MM.1S (cell line): ENCODE measurements around the gene OR2T27.

Source experiments
- DNase-seq: peaks from one replicate; pipeline ENCODE4 v3.0.0-alpha.2; 2015
- H2AFZ ChIP-seq: fragments of 300-600 bp; sonication (generic); 2 replicates; pipeline ENCODE4 v1.6.0; 2016; ENCODE audit warnings: antibody characterized with exemption, low read length
- H3F3A ChIP-seq: fragments of 300-600 bp; sonication (generic); 2 replicates; pipeline ENCODE4 v1.6.1; 2016; ENCODE audit warnings: mild to moderate bottlenecking, antibody characterized with exemption, low read length, moderate library complexity, mixed read lengths; ENCODE audit not compliant: insufficient read depth
- H3K27ac ChIP-seq: fragments of 300-600 bp; sonication (generic); 2 replicates; pipeline ENCODE4 v1.5.1; 2016; ENCODE audit warnings: mild to moderate bottlenecking, low read length
- H3K27me3 ChIP-seq: fragments of 300-600 bp; sonication (generic); replicated peaks from 2 replicates; pipeline ENCODE4 v1.6.0; 2016; ENCODE audit warnings: low read length; ENCODE audit not compliant: insufficient read depth
- H3K36me3 ChIP-seq: fragments of 300-600 bp; sonication (generic); replicated peaks from 2 replicates; pipeline ENCODE4 v1.6.1; 2016; ENCODE audit warnings: mild to moderate bottlenecking, low read length, mixed read lengths; ENCODE audit not compliant: insufficient read depth
- H3K4me1 ChIP-seq: fragments of 300-600 bp; sonication (generic); 2 replicates; pipeline ENCODE4 v1.6.1; 2016; ENCODE audit warnings: low read length, mixed read lengths
- H3K4me2 ChIP-seq: fragments of 300-600 bp; sonication (generic); 2 replicates; pipeline ENCODE4 v1.6.0; 2016; ENCODE audit warnings: low read depth, low read length
- H3K4me3 ChIP-seq: fragments of 300-600 bp; sonication (generic); 2 replicates; pipeline ENCODE4 v1.5.1; 2016; ENCODE audit warnings: low read length, mixed read lengths
- H3K79me2 ChIP-seq: fragments of 300-600 bp; sonication (generic); 2 replicates; pipeline ENCODE4 v1.6.1; 2016; ENCODE audit warnings: mixed run types, low read length, mixed read lengths
- H3K9ac ChIP-seq: fragments of 300-600 bp; sonication (generic); 2 replicates; pipeline ENCODE4 v1.6.1; 2016; ENCODE audit warnings: low read length, mixed read lengths
- H3K9me2 ChIP-seq: fragments of 300-600 bp; sonication (generic); replicated peaks from 2 replicates; pipeline ENCODE4 v1.6.1; 2016; ENCODE audit warnings: mild to moderate bottlenecking, low read length, mixed read lengths; ENCODE audit not compliant: insufficient read depth
- H3K9me3 ChIP-seq: fragments of 300-600 bp; sonication (generic); replicated peaks from 2 replicates; pipeline ENCODE4 v1.6.1; 2016; ENCODE audit warnings: mild to moderate bottlenecking, low read length, mixed read lengths; ENCODE audit not compliant: insufficient read depth
- H4K20me1 ChIP-seq: fragments of 300-600 bp; sonication (generic); 2 replicates; pipeline ENCODE4 v1.6.1; 2016; ENCODE audit warnings: mild to moderate bottlenecking, low read length, moderate library complexity, mixed read lengths; ENCODE audit not compliant: insufficient read depth
- EZH2 ChIP-seq: fragments of 300-600 bp; sonication (generic); optimal IDR thresholded peaks from 2 replicates; pipeline ENCODE3; 2017; ENCODE audit warnings: low read depth, mild to moderate bottlenecking, antibody characterized with exemption, low read length, mixed read lengths
- EZH2phosphoT487 ChIP-seq: fragments of 300-600 bp; sonication (generic); IDR thresholded peaks from 2 replicates; pipeline ENCODE4 v1.6.1; 2018; ENCODE audit warnings: antibody characterized with exemption, low read length
- TF ChIP-seq, protein P1 (sequence below): fragments of 300-600 bp; sonication (generic); IDR thresholded peaks from 2 replicates; pipeline ENCODE4 v1.5.1; 2016; ENCODE audit warnings: antibody characterized with exemption, low read length, mixed read lengths

The OR2T27 gene

GRCh38 chr1:248699099-248699498 is 43.8 kb upstream of the OR2T27 start:
- Histone ChIP-seq H3K36me3 (no peaks in the 10 kb centered on the region), H4K20me1 (no peaks in the 10 kb centered on the region), H3K4me1 (no peaks in the 10 kb centered on the region), H3K27me3 (no peaks in the 10 kb centered on the region), H3K27ac (no peak overlapping the region), H3K9me2 (no peaks in the 10 kb centered on the region), H3K4me2 (no peak overlapping the region), H3K79me2 (no peaks in the 10 kb centered on the region), H3F3A (no peaks in the 10 kb centered on the region), H3K9ac (no peak overlapping the region), H2AFZ (no peak overlapping the region), H3K4me3 (no peak overlapping the region), H3K9me3 (no peaks in the 10 kb centered on the region)
- no peak for DNase-seq
- TF ChIP-seq, protein P1, sequence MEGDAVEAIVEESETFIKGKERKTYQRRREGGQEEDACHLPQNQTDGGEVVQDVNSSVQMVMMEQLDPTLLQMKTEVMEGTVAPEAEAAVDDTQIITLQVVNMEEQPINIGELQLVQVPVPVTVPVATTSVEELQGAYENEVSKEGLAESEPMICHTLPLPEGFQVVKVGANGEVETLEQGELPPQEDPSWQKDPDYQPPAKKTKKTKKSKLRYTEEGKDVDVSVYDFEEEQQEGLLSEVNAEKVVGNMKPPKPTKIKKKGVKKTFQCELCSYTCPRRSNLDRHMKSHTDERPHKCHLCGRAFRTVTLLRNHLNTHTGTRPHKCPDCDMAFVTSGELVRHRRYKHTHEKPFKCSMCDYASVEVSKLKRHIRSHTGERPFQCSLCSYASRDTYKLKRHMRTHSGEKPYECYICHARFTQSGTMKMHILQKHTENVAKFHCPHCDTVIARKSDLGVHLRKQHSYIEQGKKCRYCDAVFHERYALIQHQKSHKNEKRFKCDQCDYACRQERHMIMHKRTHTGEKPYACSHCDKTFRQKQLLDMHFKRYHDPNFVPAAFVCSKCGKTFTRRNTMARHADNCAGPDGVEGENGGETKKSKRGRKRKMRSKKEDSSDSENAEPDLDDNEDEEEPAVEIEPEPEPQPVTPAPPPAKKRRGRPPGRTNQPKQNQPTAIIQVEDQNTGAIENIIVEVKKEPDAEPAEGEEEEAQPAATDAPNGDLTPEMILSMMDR: no peak
- TF ChIP-seq EZH2 (no peak), EZH2phosphoT487 (no peak)

- Histone ChIP-seq H2AFZ (no peak overlapping the region), H3K9me3 (no peaks in the 10 kb centered on the region), H3K27ac (no peak overlapping the region), H3K27me3 (no peaks in the 10 kb centered on the region), H3K4me1 (no peaks in the 10 kb centered on the region), H3K36me3 (no peaks in the 10 kb centered on the region), H3K9ac (no peak overlapping the region), H3F3A (no peaks in the 10 kb centered on the region), H3K9me2 (no peaks in the 10 kb centered on the region), H3K79me2 (no peaks in the 10 kb centered on the region), H3K4me2 (no peak overlapping the region), H3K4me3 (no peak overlapping the region), H4K20me1 (no peaks in the 10 kb centered on the region)
- no peak for DNase-seq
- TF ChIP-seq, protein P1: no peak
- TF ChIP-seq EZH2 (no peak), EZH2phosphoT487 (no peak)
These were observed 42.6 kb upstream of the OR2T27 start for GRCh38 chr1:248697907-248698306.

DNA sequence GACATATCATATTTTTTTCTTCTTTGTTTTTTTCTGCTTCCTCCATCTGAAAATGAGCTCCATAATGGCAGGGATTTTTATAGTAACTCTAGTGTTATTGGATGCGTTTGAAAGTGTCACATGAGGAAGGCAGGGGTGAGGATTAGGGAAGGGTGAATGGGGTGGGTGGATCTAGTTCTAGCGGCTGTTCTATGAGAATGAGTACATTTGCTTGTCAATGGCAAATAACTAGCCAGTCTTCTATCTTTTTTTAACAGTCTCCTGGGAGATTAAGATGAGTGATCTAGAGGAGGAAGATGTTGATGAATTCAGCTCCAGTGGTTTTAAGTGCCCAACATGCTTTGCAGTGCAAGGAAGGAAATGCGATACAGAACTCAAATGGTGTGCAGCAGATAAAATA is 41.4 kb upstream of the OR2T27 start:
- Histone ChIP-seq H3F3A (no peaks in the 10 kb centered on the region), H3K9ac (no peak overlapping the region), H3K36me3 (no peaks in the 10 kb centered on the region), H3K27ac (no peak overlapping the region), H3K27me3 (no peaks in the 10 kb centered on the region), H3K9me3 (no peaks in the 10 kb centered on the region), H3K9me2 (no peaks in the 10 kb centered on the region), H3K4me3 (no peak overlapping the region), H3K4me1 (no peaks in the 10 kb centered on the region), H3K79me2 (no peaks in the 10 kb centered on the region), H2AFZ (no peak overlapping the region), H3K4me2 (no peak overlapping the region), H4K20me1 (no peaks in the 10 kb centered on the region)
- TF ChIP-seq EZH2phosphoT487 (no peak), EZH2 (no peak)
- TF ChIP-seq, protein P1: no peak
- no peak for DNase-seq
